Measurements from ENCODE around the gene APRT. TPM values are rescaled to one million over a fixed set of nuclear protein-coding genes. Genes with fewer than 3 reads are reported as not detected.

Gene APRT
- total and polyA plus RNA-seq, 8 donors = 38.8 to 88.2 (median 68.4) TPM

DNA sequence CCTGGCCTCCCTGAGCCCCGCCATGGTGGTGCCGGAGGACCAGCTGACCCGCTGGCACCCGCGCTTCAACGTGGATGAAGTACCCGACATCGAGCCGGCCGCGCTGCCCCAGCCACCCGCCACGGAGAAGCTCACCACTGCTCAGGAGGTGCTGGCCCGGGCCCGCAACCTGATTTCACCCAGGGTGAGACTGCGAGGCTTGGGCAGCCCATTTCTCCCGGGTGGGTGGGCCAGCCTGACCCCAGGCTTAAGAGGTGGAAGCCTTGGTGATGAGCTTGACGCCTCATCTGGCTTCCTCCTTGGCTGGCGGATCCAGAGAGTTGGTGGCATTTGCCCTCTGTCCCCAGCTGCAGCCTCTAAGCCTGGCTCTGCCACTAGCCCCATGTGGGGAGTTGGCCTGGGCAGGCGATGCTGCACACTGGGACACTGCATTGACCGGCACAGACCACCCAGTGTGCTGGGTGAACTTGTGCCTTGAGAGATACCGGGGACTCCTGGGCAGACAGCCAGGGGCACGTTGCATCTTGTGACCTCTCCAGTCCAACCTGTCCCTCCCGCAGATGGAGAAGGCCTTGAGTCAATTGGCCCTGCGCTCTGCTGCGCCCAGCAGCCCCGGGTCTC, 5.1 kb downstream of the APRT start:
- H3K9me3 ChIP-seq = no peaks in the 10 kb centered on the region
- TF ChIP-seq, protein P1, sequence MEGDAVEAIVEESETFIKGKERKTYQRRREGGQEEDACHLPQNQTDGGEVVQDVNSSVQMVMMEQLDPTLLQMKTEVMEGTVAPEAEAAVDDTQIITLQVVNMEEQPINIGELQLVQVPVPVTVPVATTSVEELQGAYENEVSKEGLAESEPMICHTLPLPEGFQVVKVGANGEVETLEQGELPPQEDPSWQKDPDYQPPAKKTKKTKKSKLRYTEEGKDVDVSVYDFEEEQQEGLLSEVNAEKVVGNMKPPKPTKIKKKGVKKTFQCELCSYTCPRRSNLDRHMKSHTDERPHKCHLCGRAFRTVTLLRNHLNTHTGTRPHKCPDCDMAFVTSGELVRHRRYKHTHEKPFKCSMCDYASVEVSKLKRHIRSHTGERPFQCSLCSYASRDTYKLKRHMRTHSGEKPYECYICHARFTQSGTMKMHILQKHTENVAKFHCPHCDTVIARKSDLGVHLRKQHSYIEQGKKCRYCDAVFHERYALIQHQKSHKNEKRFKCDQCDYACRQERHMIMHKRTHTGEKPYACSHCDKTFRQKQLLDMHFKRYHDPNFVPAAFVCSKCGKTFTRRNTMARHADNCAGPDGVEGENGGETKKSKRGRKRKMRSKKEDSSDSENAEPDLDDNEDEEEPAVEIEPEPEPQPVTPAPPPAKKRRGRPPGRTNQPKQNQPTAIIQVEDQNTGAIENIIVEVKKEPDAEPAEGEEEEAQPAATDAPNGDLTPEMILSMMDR (IDR thresholded peaks at IDR 0.05) = no peak
- no peak for FAIRE-seq
- no peak for ATAC-seq
- intact Hi-C loops (cut with DNase I) = no loop called here
- no peak overlapping the region for H3K4me3 ChIP-seq
- H3K27ac ChIP-seq = no peak overlapping the region
- H3K4me1 ChIP-seq = peaks cover 0 to 16% (median 15%) of the 10 kb centered on the region in 3 donors
- no peaks in the 10 kb centered on the region for H3K36me3 ChIP-seq
- no peaks in the 10 kb centered on the region for H3K27me3 ChIP-seq
- peak in 2 of 6 donors; percentile 31 to 43 for DNase-seq
- WGBS, 2 donors = 76 to 83% methylated on average over 26 to 27 of the region's 27 CpGs

DNA sequence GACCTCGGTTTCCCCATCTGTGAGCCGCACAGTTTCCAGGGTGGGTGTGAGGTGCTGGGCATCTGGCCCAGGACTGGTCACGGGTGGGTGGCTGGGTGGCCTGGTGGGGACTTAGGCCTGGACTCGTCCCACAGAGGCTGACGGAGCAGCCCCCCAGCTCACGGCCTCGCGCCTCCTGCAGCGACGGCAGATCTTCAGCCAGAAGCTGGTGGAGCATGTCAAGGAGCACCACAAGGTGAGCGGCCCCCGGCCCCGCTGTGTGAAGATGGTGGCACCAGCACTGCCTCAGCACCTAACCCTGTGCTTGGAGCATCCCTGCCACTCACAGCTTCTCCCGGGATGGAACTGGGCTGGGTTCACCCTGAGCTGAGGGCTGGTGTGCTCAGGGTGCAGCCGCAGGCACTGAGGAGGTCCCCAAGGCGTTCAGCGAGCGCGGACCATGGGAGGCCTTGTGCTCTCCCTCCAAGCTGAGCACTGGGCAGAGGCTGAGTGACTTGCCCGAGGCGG, 5.8 kb downstream of the APRT start:
- DNase-seq (peak in 3 of 6 donors; percentile 38 to 82 (median 60)), ATAC-seq (no peak), FAIRE-seq (no peak)
- no peaks in the 10 kb centered on the region for H3K27me3 ChIP-seq
- no peak overlapping the region for H3K4me3 ChIP-seq
- TF ChIP-seq, protein P1 (IDR thresholded peaks at IDR 0.05) = no peak
- H3K27ac ChIP-seq = no peak overlapping the region
- H3K9me3 ChIP-seq = no peaks in the 10 kb centered on the region
- H3K4me1 ChIP-seq = peaks cover 0 to 16% (median 15%) of the 10 kb centered on the region in 3 donors
- 90 to 92% methylated on average over 21 of the region's 21 CpGs for WGBS, 2 donors
- no peaks in the 10 kb centered on the region for H3K36me3 ChIP-seq
- intact Hi-C loops (cut with DNase I) = no loop called here

DNA sequence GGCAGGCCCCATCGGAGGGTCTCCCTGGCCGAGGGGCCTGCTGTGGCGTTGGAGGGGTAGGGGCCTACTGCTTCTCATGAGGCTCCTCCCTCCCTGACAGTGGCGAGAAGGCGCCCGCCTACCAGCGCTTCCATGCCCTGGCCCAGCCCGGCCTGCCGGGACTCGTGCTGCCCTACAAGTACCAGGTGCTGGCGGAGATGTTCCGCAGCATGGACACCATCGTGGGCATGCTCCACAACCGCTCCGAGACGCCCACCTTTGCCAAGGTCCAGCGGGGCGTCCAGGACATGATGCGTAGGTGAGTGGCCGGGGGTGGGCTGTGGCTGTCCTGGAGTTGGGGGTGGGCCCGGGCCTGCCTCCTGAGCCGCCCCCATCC, 6.4 kb downstream of the APRT start:
- Histone ChIP-seq H3K4me3 (no peak overlapping the region), H3K9me3 (no peaks in the 10 kb centered on the region), H3K4me1 (peaks cover 0 to 14% (median 9%) of the 10 kb centered on the region in 3 donors), H3K27ac (no peak overlapping the region), H3K27me3 (no peaks in the 10 kb centered on the region), H3K36me3 (no peaks in the 10 kb centered on the region)
- intact Hi-C loops (cut with DNase I) = no loop called here
- TF ChIP-seq, protein P1 (IDR thresholded peaks at IDR 0.05) = no peak
- no peak for ATAC-seq
- DNase-seq = peak in 1 of 6 donors; percentile 83
- FAIRE-seq = no peak
- WGBS, 2 donors = 77 to 79% methylated on average over 22 of the region's 22 CpGs

DNA sequence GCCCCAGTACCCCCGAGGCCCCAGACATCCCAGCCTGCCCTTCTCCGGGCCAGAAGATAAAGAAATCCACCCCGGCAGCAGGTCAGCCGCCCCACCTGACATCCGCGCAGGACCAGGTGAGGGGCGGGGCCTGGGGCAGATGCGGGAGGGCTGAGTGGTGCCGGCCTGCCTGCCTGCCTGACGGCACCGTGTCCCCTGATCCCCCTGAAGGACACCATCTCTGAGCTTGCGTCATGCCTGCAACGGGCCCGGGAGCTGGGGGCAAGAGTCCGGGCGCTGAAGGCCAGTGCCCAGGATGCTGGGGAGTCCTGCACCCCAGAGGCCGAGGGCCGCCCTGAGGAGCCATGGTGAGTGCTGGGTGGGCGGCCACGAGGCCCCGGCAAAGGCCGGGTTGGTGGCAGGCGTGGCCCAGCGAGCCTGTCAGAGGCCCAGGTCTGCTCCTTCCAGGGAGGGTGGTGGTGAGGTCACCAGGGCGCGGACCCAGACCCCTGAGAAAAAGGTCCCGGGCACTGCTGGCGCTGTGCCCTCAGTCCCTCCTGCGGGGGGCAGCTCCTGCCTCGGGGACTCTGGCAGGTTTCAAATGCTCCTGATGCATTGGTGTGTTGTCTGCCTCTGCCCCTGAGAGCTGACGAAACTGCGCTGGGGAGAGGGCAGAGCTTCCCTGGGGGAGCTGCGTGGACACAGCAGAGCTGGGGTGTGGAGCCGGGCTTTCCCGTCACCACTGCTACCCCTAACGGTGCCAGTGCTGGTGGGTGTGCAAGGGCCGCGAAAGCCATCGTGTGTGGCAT, 7.0 kb downstream of the APRT start:
- no peaks in the 10 kb centered on the region for H3K27me3 ChIP-seq
- no peak overlapping the region for H3K27ac ChIP-seq
- ATAC-seq = peak in 3 of 4 donors; percentile 15 to 21 (median 17)
- intact Hi-C loops (cut with DNase I) = no loop called here
- 21 to 29% methylated on average over 35 to 39 of the region's 39 CpGs for WGBS, 2 donors
- no peak for FAIRE-seq
- H3K36me3 ChIP-seq = no peaks in the 10 kb centered on the region
- H3K9me3 ChIP-seq = no peaks in the 10 kb centered on the region
- peak overlapping the region in 1 of 4 donors; percentile 68 for H3K4me3 ChIP-seq
- peak in 3 of 6 donors; percentile 46 to 84 (median 67) for DNase-seq
- TF ChIP-seq, protein P1 (IDR thresholded peaks at IDR 0.05) = no peak
- peaks cover 0 to 8% (median 6%) of the 10 kb centered on the region in 3 donors for H3K4me1 ChIP-seq
